Ascending aorta (tissue), 2 donors: ENCODE measurements around the gene SSTR4. TPM values are rescaled to one million over a fixed set of nuclear protein-coding genes. Genes with fewer than 3 reads are reported as not detected.

ENCODE experiments used
- DNase-seq, 2 donors: peaks; one replicate each; pipeline ENCODE4 v3.0.0-alpha.2; 2019; ENCODE audit warnings: low spot score in 2 of 2
- H3K27ac ChIP-seq, 2 donors: fragments of 200-600 bp; sonication (generic); one replicate each; pipeline ENCODE4 v1.5.1; 2016 to 2017; ENCODE audit warnings: mild to moderate bottlenecking in 1 of 2
- H3K27me3 ChIP-seq: fragments of 200-600 bp; sonication (generic); one replicate; pipeline ENCODE4 v1.5.1; 2017
- H3K36me3 ChIP-seq, 2 donors: fragments of 200-600 bp; sonication (generic); one replicate each; pipeline ENCODE4 v1.5.1; 2016
- H3K4me1 ChIP-seq, 2 donors: fragments of 200-600 bp; sonication (generic); one replicate each; pipeline ENCODE4 v1.5.1; 2016 to 2017; ENCODE audit warnings: mild to moderate bottlenecking in 1 of 2
- H3K4me3 ChIP-seq, 2 donors: fragments of 200-600 bp; sonication (generic); one replicate each; pipeline ENCODE4 v1.5.1; 2016 to 2017; ENCODE audit warnings: mild to moderate bottlenecking in 1 of 2
- H3K9me3 ChIP-seq, 2 donors: fragments of 200-600 bp; sonication (generic); one replicate each; pipeline ENCODE4 v1.5.1; 2016
- CTCF ChIP-seq, 3 experiments: fragments of 200-600 bp in 2 of 3; fragments of 450-650 bp in 1 of 3; sonication (generic) in 2 of 3; IDR thresholded peaks; one replicate each; pipeline ENCODE4 v1.5.1; 2016 to 2019; ENCODE audit warnings: antibody characterized with exemption in 3 of 3, mild to moderate bottlenecking in 1 of 3, moderate library complexity in 1 of 3
- intact Hi-C: fragments of 100-400 bp; cut with DNase I; formaldehyde crosslinking; loops from one replicate; pipeline ENCODE4 v1.15.1; 2023
- total RNA-seq: library from RNA; depleted of rRNA; stranded (reverse); fragments of >200 nt; gene quantifications from one replicate; pipeline ENCODE4 v1.1.0, GENCODE V29; 2016

Gene SSTR4
- total RNA-seq, 1 donor from 2014 or later = not detected

GRCh38 chr20:23049201-23050075, 14.3 kb downstream of the SSTR4 start, which contains the start of gene THBD:
THBD (minus strand) TSS chr20:23049672; CDS start chr20:23049504, 168 bp downstream.
- H3K4me1 ChIP-seq = peaks cover 9 to 23% of the 10 kb centered on the region in 2 donors
- intact Hi-C loops = loop anchor here (2.0 to 5.0 kb wide), 7 partner anchors 95 to 711 kb away; partner anchors contain the start of gene NXT1
- H3K4me3 ChIP-seq = peak within 1 kb of the TSS; percentile 67 to 78
- H3K27ac ChIP-seq = peak within 1 kb of the TSS; percentile 91 to 93
- no peaks in the 10 kb centered on the region for H3K9me3 ChIP-seq
- H3K27me3 ChIP-seq = no peaks in the 10 kb centered on the region
- DNase-seq = peak; percentile 77 to 94
- H3K36me3 ChIP-seq = no peaks in the 10 kb centered on the region
- peak in 1 of 3 experiments; percentile 2 for TF ChIP-seq CTCF (IDR thresholded peaks at IDR 0.05)

- Histone ChIP-seq H3K27ac (peak overlapping the region; percentile 91 to 93), H3K36me3 (no peaks in the 10 kb centered on the region), H3K9me3 (no peaks in the 10 kb centered on the region), H3K27me3 (no peaks in the 10 kb centered on the region), H3K4me3 (peak overlapping the region; percentile 67 to 78), H3K4me1 (peaks cover 9 to 23% of the 10 kb centered on the region in 2 donors)
- no peak for TF ChIP-seq CTCF (IDR thresholded peaks at IDR 0.05)
- intact Hi-C loops = loop anchor here (2.0 to 5.0 kb wide), 3 partner anchors 95 to 562 kb away; no protein-coding TSS in a partner anchor
- DNase-seq = peak in 1 of 2 donors; percentile 83
Observed at GRCh38 chr20:23050076-23050838, 15.1 kb downstream of the SSTR4 start.

- intact Hi-C loops = loop anchor here (1.0 to 5.0 kb wide), 4 partner anchors 94 to 561 kb away; no protein-coding TSS in a partner anchor
- H3K27me3 ChIP-seq = no peaks in the 10 kb centered on the region
- peak; percentile 49 to 95 for DNase-seq
- no peaks in the 10 kb centered on the region for H3K9me3 ChIP-seq
- H3K4me1 ChIP-seq = peaks cover 9 to 20% of the 10 kb centered on the region in 2 donors
- peak; percentile 76 to 86 (median 85) for TF ChIP-seq CTCF (IDR thresholded peaks at IDR 0.05)
- no peaks in the 10 kb centered on the region for H3K36me3 ChIP-seq
- H3K4me3 ChIP-seq = peak overlapping the region; percentile 67 to 78
- H3K27ac ChIP-seq = peak overlapping the region; percentile 91 to 93
Observed at GRCh38 chr20:23050847-23051627, 15.9 kb downstream of the SSTR4 start.

- H3K27me3 ChIP-seq = no peaks in the 10 kb centered on the region
- DNase-seq = peak in 1 of 2 donors; percentile 18
- intact Hi-C loops = loop anchor here (1.0 to 5.0 kb wide), 3 partner anchors 7 to 559 kb away; no protein-coding TSS in a partner anchor
- peaks cover 3 to 4% of the 10 kb centered on the region in 2 donors for H3K4me1 ChIP-seq
- no peak overlapping the region for H3K4me3 ChIP-seq
- H3K9me3 ChIP-seq = no peaks in the 10 kb centered on the region
- no peaks in the 10 kb centered on the region for H3K36me3 ChIP-seq
- H3K27ac ChIP-seq = no peak overlapping the region
- no peak for TF ChIP-seq CTCF (IDR thresholded peaks at IDR 0.05)
Observed at GRCh38 chr20:23052904-23053303, 17.8 kb downstream of the SSTR4 start.

- Histone ChIP-seq H3K4me1 (peaks cover 15 to 35% of the 10 kb centered on the region in 2 donors), H3K27ac (no peak overlapping the region), H3K27me3 (no peaks in the 10 kb centered on the region), H3K36me3 (no peaks in the 10 kb centered on the region), H3K4me3 (no peak overlapping the region), H3K9me3 (no peaks in the 10 kb centered on the region)
- TF ChIP-seq CTCF (IDR thresholded peaks at IDR 0.05) = no peak
- intact Hi-C loops = no loop called here
- no peak for DNase-seq
Observed at GRCh38 chr20:23058240-23058639, 23.1 kb downstream of the SSTR4 start.
